HepG2 (cell line): ENCODE measurements around the gene CNTF. TPM values are rescaled to one million over a fixed set of nuclear protein-coding genes. Genes with fewer than 3 reads are reported as not detected.

ENCODE experiments used
- ATAC-seq: fragments of 200-7000 bp; cut with Tn5 transposase; 3 replicates; pipeline ENCODE4 v1.9.1; 2020; ENCODE audit warnings: mild to moderate bottlenecking, moderate library complexity
- BruUV-seq: library from RNA; stranded (reverse); fragments of 400-500 nt; replicated peaks from 2 replicates; lab custom pipeline; 2021; lab: Mats Ljungman, UMichigan
- CTCF ChIA-PET: fragments of 300-600 bp; formaldehyde crosslinking; extraction: SDS; loops from one replicate; lab custom pipeline; 2021; ENCODE audit warnings: low total read pairs, inconsistent platforms, low intra/inter-chr PET ratio; lab: Yijun Ruan, JAX
- POLR2A ChIA-PET: fragments of 350-600 bp; sonication (Branson Sonifier 250); formaldehyde crosslinking; loops from one replicate; lab custom pipeline; 2020; ENCODE audit warnings: antibody characterized with exemption, inconsistent platforms; lab: Yijun Ruan, JAX
- DNase-seq: peaks from one replicate; pipeline ENCODE4 v3.0.0-alpha.2; 2015; ENCODE audit warnings: low spot score
- FAIRE-seq: peaks from 3 replicates; lab custom pipeline; 2011; peaks lifted over from hg19 to GRCh38; lab: Jason Lieb, UNC
- H2AFZ ChIP-seq: one replicate; pipeline ENCODE4 v1.6.1; 2011; ENCODE audit warnings: low read length, inconsistent platforms
- H3K27ac ChIP-seq: fragments of 300-600 bp; 3 replicates; pipeline ENCODE4 v1.8.0; 2011; ENCODE audit warnings: mixed run types, mild to moderate bottlenecking, mixed read lengths, low read length, inconsistent platforms; ENCODE audit not compliant: insufficient read depth; ENCODE audit errors: extremely low read length
- H3K27me3 ChIP-seq, 2 experiments: fragments of 200-600 bp in 1 of 2; 2 replicates in 1 of 2; 3 replicates in 1 of 2; pipeline versions ENCODE4 v1.6.0 to v1.8.0; 2011; ENCODE audit warnings: low read length in 2 of 2, mild to moderate bottlenecking in 2 of 2, moderate library complexity in 2 of 2, inconsistent platforms in 1 of 2; ENCODE audit not compliant: insufficient read depth in 2 of 2, control insufficient read depth in 1 of 2
- H3K36me3 ChIP-seq, 2 experiments: fragments of 200-600 bp in 1 of 2; replicated peaks in 1 of 2; 2 replicates in 1 of 2; 3 replicates in 1 of 2; pipeline versions ENCODE4 v1.5.1 to v1.8.0; 2011; ENCODE audit warnings: low read length in 2 of 2, inconsistent platforms in 1 of 2; ENCODE audit not compliant: insufficient read depth in 2 of 2, control insufficient read depth in 1 of 2
- H3K4me1 ChIP-seq: 2 replicates; pipeline ENCODE4 v1.5.1; 2012; ENCODE audit warnings: low read length, inconsistent platforms; ENCODE audit not compliant: insufficient read depth
- H3K4me2 ChIP-seq: 2 replicates; pipeline ENCODE4 v1.6.0; 2011; ENCODE audit warnings: low read depth, low read length, inconsistent platforms
- H3K4me3 ChIP-seq, 3 experiments: fragments of 200-600 bp in 1 of 3; sonication (generic), shearing (Covaris generic) in 1 of 3; replicated peaks in 1 of 3; 2 replicates each; pipeline ENCODE4 v1.5.1; 2011 to 2016; ENCODE audit warnings: low read length in 3 of 3, inconsistent platforms in 2 of 3, low read depth in 2 of 3, mild to moderate bottlenecking in 2 of 3, control low read depth in 1 of 3, mixed read lengths in 1 of 3; ENCODE audit not compliant: insufficient read depth in 1 of 3
- H3K79me2 ChIP-seq: one replicate; pipeline ENCODE4 v1.6.1; 2011; ENCODE audit warnings: low read length, inconsistent platforms; ENCODE audit not compliant: insufficient read depth
- H3K9ac ChIP-seq: 2 replicates; pipeline ENCODE4 v1.6.0; 2011; ENCODE audit warnings: mild to moderate bottlenecking, low read depth, low read length, inconsistent platforms; ENCODE audit not compliant: insufficient read depth
- H3K9me3 ChIP-seq: 2 replicates; pipeline ENCODE4 v1.5.1; 2012; ENCODE audit warnings: mild to moderate bottlenecking, low read length
- H4K20me1 ChIP-seq: 2 replicates; pipeline ENCODE4 v1.6.0; 2011; ENCODE audit warnings: inconsistent platforms, mild to moderate bottlenecking, low read length, moderate library complexity; ENCODE audit not compliant: insufficient read depth
- AGO2 ChIP-seq: fragments of 200-400 bp; formaldehyde crosslinking; optimal IDR thresholded peaks from 2 replicates; pipeline ENCODE3; 2017; ENCODE audit warnings: mild to moderate bottlenecking, low read depth, low read length, moderate library complexity
- CHD2 ChIP-seq: IDR thresholded peaks from 2 replicates; pipeline ENCODE4 v1.6.1; 2011; ENCODE audit warnings: low read depth, low read length, improper control_type of control experiment
- CSRNP1 ChIP-seq: sonication (generic); formaldehyde crosslinking; IDR thresholded peaks from 2 replicates; pipeline ENCODE4 v1.8.1; 2023; ENCODE audit warnings: mild to moderate bottlenecking, missing genetic modification reagents
- ELF3 ChIP-seq: IDR thresholded peaks from 2 replicates; pipeline ENCODE4 v1.6.1; 2016; ENCODE audit warnings: missing genetic modification reagents, missing compliant biosample characterization
- HNRNPH1 ChIP-seq: fragments of 200-400 bp; formaldehyde crosslinking; optimal IDR thresholded peaks from 2 replicates; pipeline ENCODE3; 2017; ENCODE audit warnings: mild to moderate bottlenecking, low read depth, low read length
- LBX2 ChIP-seq: sonication (generic); formaldehyde crosslinking; IDR thresholded peaks from 2 replicates; pipeline ENCODE4 v1.5.0; 2020; ENCODE audit warnings: missing genetic modification reagents, mild to moderate bottlenecking, borderline replicate concordance
- MAZ ChIP-seq, 2 experiments: sonication (generic) in 1 of 2; formaldehyde crosslinking in 1 of 2; IDR thresholded peaks; 2 replicates each; pipeline versions ENCODE4 v1.5.0 to v1.6.1; 2012 to 2020; ENCODE audit warnings: low read depth in 2 of 2, mild to moderate bottlenecking in 2 of 2, borderline replicate concordance in 1 of 2, improper control_type of control experiment in 1 of 2, low read length in 1 of 2, missing genetic modification reagents in 1 of 2, moderate library complexity in 1 of 2
- MED8 ChIP-seq: sonication (generic); formaldehyde crosslinking; IDR thresholded peaks from 2 replicates; pipeline ENCODE4 v1.8.1; 2023; ENCODE audit warnings: mild to moderate bottlenecking, missing genetic modification reagents; ENCODE audit not compliant: insufficient replicate concordance
- NCOA2 ChIP-seq: sonication (generic); formaldehyde crosslinking; IDR thresholded peaks from 2 replicates; pipeline ENCODE4 v1.8.0; 2022; ENCODE audit warnings: inconsistent platforms
- NFYB ChIP-seq: sonication (generic); formaldehyde crosslinking; IDR thresholded peaks from 2 replicates; pipeline ENCODE4 v1.4.0; 2020; ENCODE audit warnings: missing genetic modification reagents
- SATB2 ChIP-seq: sonication (generic); formaldehyde crosslinking; IDR thresholded peaks from 2 replicates; pipeline ENCODE4 v1.5.0; 2020; ENCODE audit warnings: missing genetic modification reagents
- TOE1 ChIP-seq: sonication (generic); formaldehyde crosslinking; IDR thresholded peaks from 2 replicates; pipeline ENCODE4 v1.4.0; 2020; ENCODE audit warnings: mild to moderate bottlenecking, missing genetic modification reagents
- ZNF552 ChIP-seq: sonication (generic); formaldehyde crosslinking; IDR thresholded peaks from 2 replicates; pipeline ENCODE4 v1.9.0; 2022; ENCODE audit warnings: missing genetic modification reagents, mild to moderate bottlenecking, borderline replicate concordance
- ZNF75D ChIP-seq: sonication (generic); formaldehyde crosslinking; IDR thresholded peaks from 2 replicates; pipeline ENCODE4 v1.8.1; 2023; ENCODE audit warnings: missing genetic modification reagents, mild to moderate bottlenecking, borderline replicate concordance
- ZNF850 ChIP-seq: sonication (generic); formaldehyde crosslinking; conservative IDR thresholded peaks from 2 replicates; pipeline ENCODE4 v1.9.0; 2021; ENCODE audit warnings: mild to moderate bottlenecking, missing genetic modification reagents
- ZNF878 ChIP-seq: sonication (generic); formaldehyde crosslinking; IDR thresholded peaks from 2 replicates; pipeline ENCODE4 v1.8.1; 2023; ENCODE audit warnings: mild to moderate bottlenecking, missing genetic modification reagents, moderate library complexity
- ZSCAN25 ChIP-seq: sonication (generic); formaldehyde crosslinking; IDR thresholded peaks from 2 replicates; pipeline ENCODE4 v1.8.0; 2022; ENCODE audit warnings: mild to moderate bottlenecking, missing genetic modification reagents
- ZUFSP ChIP-seq: sonication (generic); formaldehyde crosslinking; IDR thresholded peaks from 2 replicates; pipeline ENCODE4 v1.9.0; 2021; ENCODE audit warnings: missing genetic modification reagents, mild to moderate bottlenecking, borderline replicate concordance
- WGBS: methylation state at CpG from one replicate; pipeline ENCODE4 v1.1.6; 2017; ENCODE audit warnings: low lambda C conversion rate; 5-methylcytosine and 5-hydroxymethylcytosine counted together
- in situ Hi-C: cut with HindIII; loops from 2 replicates; pipeline ENCODE4 v1.10.0; 2017; ENCODE audit warnings: low pct_unique_long_range_greater_than_20kb; ENCODE audit not compliant: extremely low pct_ligation_motif_present
- intact Hi-C: fragments of 100-400 bp; cut with micrococcal nuclease; formaldehyde crosslinking; loops from one replicate; pipeline ENCODE4 v1.10.0; 2022; ENCODE audit not compliant: unreplicated experiment
- polyA plus RNA-seq, 8 experiments: library from polyadenylated mRNA; depleted of rRNA in 3 of 8; stranded (reverse) in 7 of 8; unstranded in 1 of 8; fragments of >200 nt; fragmentation: Illumina TruSeq in 4 of 8; extraction: Trizol in 4 of 8; gene quantifications; 2 replicates each; pipeline versions ENCODE4 v1.2.1 to v1.2.3, GENCODE V29; 2011 to 2016; ENCODE audit warnings: low read depth in 4 of 8, missing spikeins in 1 of 8, mixed read lengths in 1 of 8; ENCODE audit not compliant: insufficient read depth in 1 of 8
- total RNA-seq, 5 experiments: library from RNA; depleted of rRNA; stranded (reverse); fragments of >200 nt; fragmentation: Illumina TruSeq; extraction: Trizol; gene quantifications; 2 replicates each; pipeline ENCODE4 v1.2.3, GENCODE V29; 2016; ENCODE audit warnings: low read depth in 1 of 5

Gene CNTF
- total and polyA plus RNA-seq, 2 of the 13 experiments (the other 11 are each of a cell fraction or from before 2014, with no cell fraction given) = 0.51 to 2.3 TPM

- TF ChIP-seq LBX2 (CRISPR knock-in tag) (no peak), TOE1 (CRISPR knock-in tag) (no peak), MAZ (IDR thresholded peaks at IDR 0.05; ENCODE audit: borderline replicate concordance, low read depth, low read length) (no peak), MAZ (CRISPR knock-in tag; IDR thresholded peaks at IDR 0.05; ENCODE audit: low read depth) (no peak), ZUFSP (no peak), ELF3 (0 out of 2 replicates have a peak, but pooled peaks have one; percentile 38), SATB2 (CRISPR knock-in tag) (no peak), ZNF850 (CRISPR knock-in tag) (no peak), HNRNPH1 (no peak), MED8 (CRISPR knock-in tag) (no peak)
- TF ChIP-seq, all 625 proteins: peak for 126
Observed at GRCh38 chr11:58578136-58578634, 44.3 kb upstream of the CNTF start (continued).

GRCh38 chr11:58578635-58579191, 43.8 kb upstream of the CNTF start, which contains the start of gene ZFP91:
Gene ZFP91 (plus strand): TSS chr11:58579063. CDS start chr11:58579282, 219 bp downstream.
- H3K4me1 ChIP-seq = peaks cover 52% of the 10 kb centered on the region
- intact Hi-C loops (no loop called here), in situ Hi-C loops (no loop called here)
- H3K4me2 ChIP-seq = peak within 1 kb of the TSS; percentile 92
- H3K36me3 ChIP-seq = no peaks in the 10 kb centered on the region
- H3K27ac ChIP-seq = peak within 1 kb of the TSS; percentile 99
- DNase-seq = peak; percentile 97
- no TSS peak for BruUV-seq
- H2AFZ ChIP-seq = peak within 1 kb of the TSS; percentile 59
- H4K20me1 ChIP-seq = peaks cover 26% of the 10 kb centered on the region
- no peaks in the 10 kb centered on the region for H3K27me3 ChIP-seq
- peak; percentile 67 for FAIRE-seq
- peak; percentile 84 for ATAC-seq
- H3K9me3 ChIP-seq = no peaks in the 10 kb centered on the region
- ChIA-PET POLR2A (interaction anchor here (1.1 to 3.3 kb wide), 3 partner anchors 17 to 28 kb away, joined by 3 to 18 read pairs (median 9); no protein-coding TSS in a partner anchor), CTCF (no interaction called here)
- peak within 1 kb of the TSS; percentile 82 to 98 (median 84) for H3K4me3 ChIP-seq
- H3K9ac ChIP-seq = peak within 1 kb of the TSS; percentile 100
- 1% methylated on average over 14 of the region's 51 CpGs for WGBS
- H3K79me2 ChIP-seq = peaks cover 48% of the 10 kb centered on the region
- TF ChIP-seq CHD2 = peak; percentile 99
- TF ChIP-seq AGO2 = peak; percentile 45
- 0 out of 2 replicates have a peak, but pooled peaks have one; percentile 54 for TF ChIP-seq ZNF552 (CRISPR knock-in tag)
- 0 out of 2 replicates have a peak, but pooled peaks have one; percentile 18 for TF ChIP-seq ZNF878 (CRISPR knock-in tag)
- TF ChIP-seq NCOA2 (CRISPR knock-in tag) = no peak
- TF ChIP-seq ZNF75D (CRISPR knock-in tag) = no peak
- 0 out of 2 replicates have a peak, but pooled peaks have one; percentile 39 for TF ChIP-seq CSRNP1 (CRISPR knock-in tag)
- TF ChIP-seq ZSCAN25 (CRISPR knock-in tag) = no peak
- TF ChIP-seq NFYB = peak; percentile 69
